ENCODE results near the gene RPAP2. TPM values are rescaled to one million over a fixed set of nuclear protein-coding genes. Genes with fewer than 3 reads are reported as not detected.
"Not testable (repeated sequence)": the region's sequence is repeated elsewhere in the genome, so short reads cannot be mapped to it uniquely, and the experiment has no call there.

The RPAP2 gene
- total RNA-seq: 10 to 100 TPM; 16.7 to 23.5 TPM

DNA sequence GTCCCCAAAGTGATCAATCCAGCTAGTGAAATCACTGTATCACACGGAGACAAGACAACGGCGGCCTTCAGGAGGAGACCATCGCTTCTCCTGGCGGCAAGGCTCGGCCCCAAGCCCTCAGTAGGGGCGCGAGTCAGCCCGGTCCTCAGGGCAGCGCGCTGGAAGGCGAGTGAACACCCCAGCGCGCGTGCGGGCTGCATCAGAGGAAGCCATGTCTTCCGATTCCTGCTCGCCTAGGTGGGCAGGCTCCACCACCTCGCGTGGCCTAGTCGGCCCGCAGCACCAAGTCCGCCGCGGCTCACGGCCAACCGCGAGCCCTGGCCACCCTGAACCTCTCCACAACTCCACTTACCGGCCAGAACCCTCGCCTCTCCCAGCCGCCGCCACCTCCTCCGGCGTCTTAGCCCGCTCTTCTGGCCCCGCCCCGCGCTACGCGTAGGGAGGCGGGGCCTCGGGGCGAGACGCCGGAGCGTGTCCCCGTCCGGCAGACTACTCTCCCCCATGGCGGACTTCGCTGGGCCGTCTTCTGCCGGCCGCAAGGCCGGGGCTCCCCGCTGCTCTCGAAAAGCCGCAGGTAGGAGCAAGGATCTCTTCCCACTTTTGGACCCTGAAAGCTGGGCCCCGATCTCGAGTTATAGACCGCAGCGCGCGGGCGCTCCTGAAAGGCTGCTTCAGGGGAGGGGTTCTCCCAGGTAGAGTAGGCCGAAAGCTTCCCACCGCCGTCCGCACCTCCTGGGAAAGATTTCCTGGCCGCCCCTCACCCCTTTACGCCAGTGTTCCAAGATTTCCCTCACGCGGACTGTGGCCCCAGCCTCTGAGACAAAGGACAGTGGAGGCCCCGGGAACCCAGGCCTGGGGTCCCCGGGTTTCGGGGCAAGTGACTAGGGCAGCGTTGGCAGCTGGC is at the start of gene RPAP2, which contains the start of gene GLMN:
Gene RPAP2 (plus strand): TSS at position 487 of the 904 bp plus-strand sequence. CDS start 15 bp downstream, at position 502.
Gene GLMN (minus strand): TSS at position 415 of the 904 bp plus-strand sequence. CDS start 988 bp downstream, outside the sequence.
- H3K27me3 ChIP-seq: no peaks in the 10 kb centered on the region
- H3K4me3 ChIP-seq: peak within 1 kb of the TSS; percentile 78
- H3K27ac ChIP-seq: peak within 1 kb of the TSS; percentile 90
- H3K36me3 ChIP-seq: no peaks in the 10 kb centered on the region
- peak; percentile 82 for DNase-seq
- TF ChIP-seq, protein P1, sequence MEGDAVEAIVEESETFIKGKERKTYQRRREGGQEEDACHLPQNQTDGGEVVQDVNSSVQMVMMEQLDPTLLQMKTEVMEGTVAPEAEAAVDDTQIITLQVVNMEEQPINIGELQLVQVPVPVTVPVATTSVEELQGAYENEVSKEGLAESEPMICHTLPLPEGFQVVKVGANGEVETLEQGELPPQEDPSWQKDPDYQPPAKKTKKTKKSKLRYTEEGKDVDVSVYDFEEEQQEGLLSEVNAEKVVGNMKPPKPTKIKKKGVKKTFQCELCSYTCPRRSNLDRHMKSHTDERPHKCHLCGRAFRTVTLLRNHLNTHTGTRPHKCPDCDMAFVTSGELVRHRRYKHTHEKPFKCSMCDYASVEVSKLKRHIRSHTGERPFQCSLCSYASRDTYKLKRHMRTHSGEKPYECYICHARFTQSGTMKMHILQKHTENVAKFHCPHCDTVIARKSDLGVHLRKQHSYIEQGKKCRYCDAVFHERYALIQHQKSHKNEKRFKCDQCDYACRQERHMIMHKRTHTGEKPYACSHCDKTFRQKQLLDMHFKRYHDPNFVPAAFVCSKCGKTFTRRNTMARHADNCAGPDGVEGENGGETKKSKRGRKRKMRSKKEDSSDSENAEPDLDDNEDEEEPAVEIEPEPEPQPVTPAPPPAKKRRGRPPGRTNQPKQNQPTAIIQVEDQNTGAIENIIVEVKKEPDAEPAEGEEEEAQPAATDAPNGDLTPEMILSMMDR (IDR thresholded peaks at IDR 0.05): no peak
- no peaks in the 10 kb centered on the region for H3K4me1 ChIP-seq
- H3K9me3 ChIP-seq: no peaks in the 10 kb centered on the region
- intact Hi-C loops (cut with DNase I): no loop called here
- H3K9ac ChIP-seq (ENCODE audit: low read depth in 2 of 2, low read length in 2 of 2): peak within 1 kb of the TSS; percentile 92 to 96

DNA sequence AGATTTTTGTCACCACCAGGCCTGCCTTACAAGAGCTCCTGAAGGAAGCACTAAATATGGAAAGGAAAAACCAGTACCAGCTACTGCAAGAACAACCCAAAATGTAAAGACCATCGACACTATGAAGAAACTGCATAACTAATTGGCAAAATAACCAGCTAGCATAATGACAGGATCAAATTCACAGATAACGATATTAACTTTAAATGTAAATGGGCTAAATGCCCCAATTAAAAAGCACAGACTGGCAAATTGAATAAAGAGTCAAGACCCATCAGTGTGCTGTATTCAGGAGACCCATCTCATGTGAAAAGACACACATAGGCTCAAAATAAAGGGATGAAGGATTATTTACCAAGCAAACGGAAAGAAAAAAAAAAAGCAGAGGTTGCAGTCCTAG is 44.1 kb upstream of the RPAP2 start:
- intact Hi-C loops (cut with DNase I); H3K27ac ChIP-seq; DNase-seq; H3K9ac ChIP-seq (ENCODE audit: low read depth in 2 of 2, low read length in 2 of 2); H3K27me3 ChIP-seq; H3K4me1 ChIP-seq; H3K9me3 ChIP-seq; H3K4me3 ChIP-seq; H3K36me3 ChIP-seq: not testable (repeated sequence)

DNA sequence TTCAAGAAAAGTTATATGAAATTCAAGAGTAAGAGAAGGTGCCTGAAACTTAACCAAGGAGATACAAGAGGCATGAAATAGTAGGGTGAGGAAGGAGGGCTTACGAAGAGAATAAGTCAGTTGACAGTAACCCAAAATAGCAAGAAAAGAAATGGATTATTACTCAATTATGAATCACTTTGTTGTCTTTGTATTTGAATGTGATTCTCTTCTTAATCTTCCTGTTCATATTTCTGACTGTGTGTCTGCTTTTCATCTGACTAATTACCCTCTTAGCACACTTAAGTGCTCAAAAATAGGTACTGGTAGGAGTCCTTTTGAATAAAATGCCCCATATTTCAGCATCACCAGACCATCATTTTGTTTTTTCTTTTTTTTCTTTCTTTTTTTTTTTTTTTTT is 39.5 kb upstream of the RPAP2 start:
- no peaks in the 10 kb centered on the region for H3K36me3 ChIP-seq
- H3K9ac ChIP-seq (ENCODE audit: low read depth in 2 of 2, low read length in 2 of 2): no peak overlapping the region
- TF ChIP-seq, protein P1 (IDR thresholded peaks at IDR 0.05): no peak

DNA sequence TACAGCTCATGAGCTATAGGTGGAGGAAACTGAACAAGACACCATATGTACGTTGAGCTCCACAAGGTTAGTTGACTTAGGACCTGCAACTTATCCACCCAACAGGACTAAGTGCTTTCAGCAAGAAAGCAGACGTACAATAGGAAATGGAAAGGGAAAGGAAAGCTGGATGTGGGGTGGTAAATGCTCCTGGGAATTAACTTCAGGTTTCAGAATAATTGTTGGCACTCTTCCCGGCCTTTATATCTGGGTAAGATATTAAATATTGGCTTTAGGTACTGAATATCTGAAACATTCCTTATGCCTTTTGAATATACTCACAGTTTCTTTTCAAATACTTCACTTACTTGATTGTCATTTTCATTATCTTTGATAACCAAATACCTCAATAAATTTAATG is 36.3 kb upstream of the RPAP2 start:
- H3K9me3 ChIP-seq: no peaks in the 10 kb centered on the region
- intact Hi-C loops (cut with DNase I): no loop called here
- H3K36me3 ChIP-seq: no peaks in the 10 kb centered on the region
- no peak overlapping the region for H3K4me3 ChIP-seq
- H3K9ac ChIP-seq (ENCODE audit: low read depth in 2 of 2, low read length in 2 of 2): no peak overlapping the region
- H3K4me1 ChIP-seq: no peaks in the 10 kb centered on the region
- H3K27me3 ChIP-seq: no peaks in the 10 kb centered on the region
- TF ChIP-seq, protein P1 (IDR thresholded peaks at IDR 0.05): no peak
- H3K27ac ChIP-seq: no peak overlapping the region
- no peak for DNase-seq

More for the DNA sequence above, 39.5 kb upstream of the RPAP2 start:
- Histone ChIP-seq H3K4me1 (no peaks in the 10 kb centered on the region), H3K9me3 (no peaks in the 10 kb centered on the region), H3K4me3 (no peak overlapping the region), H3K27me3 (no peaks in the 10 kb centered on the region), H3K27ac (no peak overlapping the region)
- intact Hi-C loops (cut with DNase I): no loop called here
- no peak for DNase-seq

DNA sequence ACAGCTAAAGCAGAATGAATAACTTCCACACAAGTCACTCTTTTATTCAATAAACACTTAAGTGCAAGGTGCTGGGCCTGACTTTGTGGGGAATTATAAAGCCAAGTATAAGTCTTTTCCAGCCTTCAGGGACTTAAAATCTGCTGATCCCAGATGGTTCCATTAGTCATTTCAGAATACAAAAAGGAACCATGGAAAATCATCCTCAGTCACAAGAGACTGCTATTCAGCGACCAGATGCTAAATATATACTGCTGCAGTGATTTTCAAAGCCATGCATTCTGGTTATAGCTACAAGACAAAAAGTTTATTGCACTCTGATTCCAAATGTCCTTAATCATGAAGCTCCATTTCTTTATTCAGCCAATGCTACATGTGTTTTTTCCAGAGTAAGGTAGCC is 25.8 kb upstream of the RPAP2 start:
- H3K9me3 ChIP-seq: no peaks in the 10 kb centered on the region
- H3K9ac ChIP-seq (ENCODE audit: low read depth in 2 of 2, low read length in 2 of 2): no peak overlapping the region
- H3K4me3 ChIP-seq: no peak overlapping the region
- H3K27ac ChIP-seq: no peak overlapping the region
- DNase-seq: no peak
- H3K4me1 ChIP-seq: no peaks in the 10 kb centered on the region
- no peaks in the 10 kb centered on the region for H3K27me3 ChIP-seq
- no peaks in the 10 kb centered on the region for H3K36me3 ChIP-seq
- intact Hi-C loops (cut with DNase I): no loop called here
- TF ChIP-seq, protein P1 (IDR thresholded peaks at IDR 0.05): no peak

DNA sequence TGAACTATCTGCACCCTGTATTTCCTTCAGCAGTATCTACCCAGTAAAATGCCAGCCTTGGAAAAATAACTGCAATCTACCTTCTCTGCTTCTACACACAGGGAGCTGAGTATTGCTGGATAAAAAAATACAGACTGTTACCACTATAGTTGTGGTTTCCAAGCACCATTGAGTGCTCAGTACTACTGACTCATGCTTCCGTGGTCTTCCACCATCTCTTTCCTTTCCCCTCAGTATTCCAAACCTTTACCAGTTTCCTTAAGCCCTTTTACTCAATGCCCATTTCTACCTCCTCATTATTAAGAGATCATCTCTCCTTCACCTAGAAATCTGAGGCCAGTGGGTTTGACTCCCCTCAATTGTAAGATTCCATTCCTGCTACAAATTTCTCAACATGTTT is 23.9 kb upstream of the RPAP2 start:
- Histone ChIP-seq H3K9ac (ENCODE audit: low read depth in 2 of 2, low read length in 2 of 2) (no peak overlapping the region), H3K4me3 (no peak overlapping the region), H3K27ac (no peak overlapping the region), H3K27me3 (no peaks in the 10 kb centered on the region), H3K36me3 (no peaks in the 10 kb centered on the region), H3K9me3 (no peaks in the 10 kb centered on the region), H3K4me1 (no peaks in the 10 kb centered on the region)
- TF ChIP-seq, protein P1 (IDR thresholded peaks at IDR 0.05): no peak
- intact Hi-C loops (cut with DNase I): no loop called here
- DNase-seq: no peak
